Gastrocnemius medialis (tissue), 4 donors: ENCODE results near the gene ADAP1. TPM values are rescaled to one million over a fixed set of nuclear protein-coding genes. Genes with fewer than 3 reads are reported as not detected.

Experiments
- ATAC-seq, 2 donors: fragments of 150-250 bp; one replicate each; pipeline ENCODE4 v1.9.1; 2016
- DNase-seq, 2 donors: peaks; one replicate each; pipeline ENCODE4 v3.0.0-alpha.2; 2019
- H3K27ac ChIP-seq, 4 donors: fragments of 200-600 bp; sonication (generic); 1 replicate in 1 of 4; 2 replicates in 3 of 4; pipeline ENCODE4 v1.5.1; 2016 to 2018; ENCODE audit warnings: mild to moderate bottlenecking in 2 of 4, moderate library complexity in 1 of 4
- H3K27me3 ChIP-seq, 3 donors: fragments of 200-600 bp; sonication (generic) in 2 of 3; 1 replicate in 1 of 3; 2 replicates in 2 of 3; pipeline versions ENCODE4 v1.5.1 to v1.6.0; 2016 to 2019; ENCODE audit warnings: mild to moderate bottlenecking in 1 of 3, moderate library complexity in 1 of 3
- H3K36me3 ChIP-seq, 2 donors: fragments of 200-600 bp; sonication (generic) in 1 of 2; one replicate each; pipeline ENCODE4 v1.5.1; 2017 to 2018
- H3K4me1 ChIP-seq, 2 donors: fragments of 200-600 bp; sonication (generic) in 1 of 2; one replicate each; pipeline ENCODE4 v1.5.1; 2016 to 2017; ENCODE audit warnings: mild to moderate bottlenecking in 2 of 2
- H3K4me3 ChIP-seq, 4 donors: fragments of 200-600 bp; sonication (generic) in 3 of 4; 1 replicate in 1 of 4; 2 replicates in 3 of 4; pipeline ENCODE4 v1.5.1; 2016 to 2019; ENCODE audit warnings: mild to moderate bottlenecking in 2 of 4
- H3K9me3 ChIP-seq, 3 donors: fragments of 200-600 bp; sonication (generic) in 2 of 3; 1 replicate in 1 of 3; 2 replicates in 2 of 3; pipeline ENCODE4 v1.5.1; 2016 to 2019
- POLR2A ChIP-seq, 2 donors: fragments of 450-650 bp; IDR thresholded peaks; one replicate each; pipeline ENCODE4 v1.6.1; 2017; ENCODE audit warnings: antibody characterized with exemption in 2 of 2, mild to moderate bottlenecking in 2 of 2, moderate library complexity in 2 of 2
- in situ Hi-C, 4 donors: fragments of 200-750 bp; cut with MboI; loops; one replicate each; pipeline versions ENCODE4 v1.15.0 to v1.8.0; 2017; ENCODE audit warnings: low sequenced_read_pairs in 4 of 4
- intact Hi-C: fragments of 100-400 bp; cut with DNase I; formaldehyde crosslinking; loops from one replicate; pipeline ENCODE4 v1.15.1; 2023; ENCODE audit warnings: low total_unique reads
- total RNA-seq, 4 donors: library from RNA; depleted of rRNA; stranded (reverse); fragments of >200 nt; gene quantifications; one replicate each; pipeline versions ENCODE4 v1.1.0 to v1.2.3, GENCODE V29; 2016
- TF ChIP-seq, protein P1 (sequence below), 5 experiments: fragments of 450-650 bp in 3 of 5; fragments of 200-600 bp in 2 of 5; sonication (generic) in 2 of 5; IDR thresholded peaks in 4 of 5; conservative IDR thresholded peaks in 1 of 5; 1 replicate in 4 of 5; 2 replicates in 1 of 5; pipeline ENCODE4 v1.5.1; 2016 to 2019; ENCODE audit warnings: antibody characterized with exemption in 5 of 5, mild to moderate bottlenecking in 3 of 5, moderate library complexity in 3 of 5

ADAP1 gene
- total RNA-seq, 4 donors from 2014 or later, result 0.71 to 5.0 (median 1.1) TPM

DNA sequence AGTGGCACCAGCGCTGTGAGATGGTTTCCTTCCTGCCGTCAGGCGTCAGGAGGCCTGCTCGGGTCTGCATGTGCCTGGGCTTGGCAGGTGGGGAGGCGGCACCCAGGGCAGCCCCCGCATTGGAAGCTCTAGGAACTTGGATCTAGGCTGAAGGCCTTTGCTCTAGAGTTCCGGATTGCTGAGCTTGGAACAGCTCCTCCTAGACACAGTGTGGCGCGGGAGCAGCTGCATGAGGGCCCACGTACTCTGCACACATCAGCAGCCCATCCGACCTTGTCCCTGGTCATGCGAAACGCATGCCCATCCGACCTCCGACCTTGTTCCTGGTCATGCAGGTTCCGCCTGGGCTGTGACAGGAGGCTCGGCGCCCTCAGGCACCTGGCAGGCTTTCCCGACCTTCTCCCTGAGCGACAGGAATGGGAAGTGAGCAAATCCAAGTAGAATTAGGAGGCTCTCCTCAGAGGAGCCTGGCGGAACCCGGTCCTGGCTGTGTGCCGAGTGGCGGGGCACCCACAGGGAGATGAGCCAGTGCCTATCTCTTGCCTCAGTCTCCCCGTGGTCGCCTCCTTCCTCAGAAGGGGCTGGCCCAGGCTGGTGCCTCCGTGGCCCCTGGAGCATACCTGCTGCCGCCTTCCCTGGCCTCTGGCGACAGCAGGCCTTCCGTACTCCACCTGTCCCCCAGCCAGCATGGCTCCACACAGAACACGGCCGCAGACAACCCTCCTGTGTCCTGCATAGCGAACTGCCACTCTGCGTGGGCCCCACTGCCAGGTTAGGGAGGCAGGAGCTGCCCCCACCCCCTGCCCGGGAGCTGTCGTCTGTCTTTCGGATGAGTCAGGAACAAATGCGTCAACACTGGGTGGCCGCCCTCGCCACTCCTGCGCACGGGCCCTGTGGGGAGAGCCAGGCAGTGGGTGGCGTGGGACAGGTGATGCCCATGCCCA is 66.1 kb downstream of the ADAP1 start:
- Histone ChIP-seq H3K4me3 (no peak overlapping the region), H3K4me1 (peaks cover 33 to 37% of the 10 kb centered on the region in 2 donors), H3K27me3 (no peaks in the 10 kb centered on the region), H3K27ac (no peak overlapping the region), H3K9me3 (no peaks in the 10 kb centered on the region), H3K36me3 (peaks cover 0 to 49% of the 10 kb centered on the region in 2 donors)
- no peak for TF ChIP-seq POLR2A (IDR thresholded peaks at IDR 0.05)
- TF ChIP-seq, protein P1, sequence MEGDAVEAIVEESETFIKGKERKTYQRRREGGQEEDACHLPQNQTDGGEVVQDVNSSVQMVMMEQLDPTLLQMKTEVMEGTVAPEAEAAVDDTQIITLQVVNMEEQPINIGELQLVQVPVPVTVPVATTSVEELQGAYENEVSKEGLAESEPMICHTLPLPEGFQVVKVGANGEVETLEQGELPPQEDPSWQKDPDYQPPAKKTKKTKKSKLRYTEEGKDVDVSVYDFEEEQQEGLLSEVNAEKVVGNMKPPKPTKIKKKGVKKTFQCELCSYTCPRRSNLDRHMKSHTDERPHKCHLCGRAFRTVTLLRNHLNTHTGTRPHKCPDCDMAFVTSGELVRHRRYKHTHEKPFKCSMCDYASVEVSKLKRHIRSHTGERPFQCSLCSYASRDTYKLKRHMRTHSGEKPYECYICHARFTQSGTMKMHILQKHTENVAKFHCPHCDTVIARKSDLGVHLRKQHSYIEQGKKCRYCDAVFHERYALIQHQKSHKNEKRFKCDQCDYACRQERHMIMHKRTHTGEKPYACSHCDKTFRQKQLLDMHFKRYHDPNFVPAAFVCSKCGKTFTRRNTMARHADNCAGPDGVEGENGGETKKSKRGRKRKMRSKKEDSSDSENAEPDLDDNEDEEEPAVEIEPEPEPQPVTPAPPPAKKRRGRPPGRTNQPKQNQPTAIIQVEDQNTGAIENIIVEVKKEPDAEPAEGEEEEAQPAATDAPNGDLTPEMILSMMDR (IDR thresholded peaks at IDR 0.05 in 4 of 5, conservative IDR thresholded peaks at IDR 0.05 in 1 of 5), result no peak
- DNase-seq, result no peak
- no peak for ATAC-seq
- intact Hi-C loops, result no loop called here
- in situ Hi-C loops, result no loop called here

DNA sequence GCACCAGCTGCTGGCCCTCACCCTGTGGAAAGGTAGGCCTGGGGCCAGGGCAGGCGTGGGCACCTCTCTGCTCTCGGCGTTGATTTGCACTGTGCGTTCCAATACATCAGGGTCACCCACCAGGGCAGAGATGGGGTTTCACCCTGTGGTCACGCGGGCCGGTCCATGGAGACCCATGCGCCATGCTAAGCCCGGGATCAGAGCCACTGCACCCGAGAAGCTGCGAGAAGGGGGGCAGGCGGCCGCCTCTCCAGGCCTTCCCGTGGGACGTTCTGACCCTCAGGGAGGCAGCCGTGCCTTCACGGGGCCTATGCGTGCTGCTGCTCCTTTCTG is 67.0 kb downstream of the ADAP1 start:
- Histone ChIP-seq H3K27ac (peak overlapping the region in 1 of 4 donors; percentile 69), H3K4me3 (no peak overlapping the region), H3K9me3 (no peaks in the 10 kb centered on the region), H3K36me3 (peaks cover 0 to 42% of the 10 kb centered on the region in 2 donors), H3K4me1 (peaks cover 42 to 46% of the 10 kb centered on the region in 2 donors), H3K27me3 (no peaks in the 10 kb centered on the region)
- TF ChIP-seq POLR2A (IDR thresholded peaks at IDR 0.05), result no peak
- TF ChIP-seq, protein P1 (IDR thresholded peaks at IDR 0.05 in 4 of 5, conservative IDR thresholded peaks at IDR 0.05 in 1 of 5), result no peak
- intact Hi-C loops, result no loop called here
- in situ Hi-C loops, result no loop called here
- DNase-seq, result no peak
- no peak for ATAC-seq

DNA sequence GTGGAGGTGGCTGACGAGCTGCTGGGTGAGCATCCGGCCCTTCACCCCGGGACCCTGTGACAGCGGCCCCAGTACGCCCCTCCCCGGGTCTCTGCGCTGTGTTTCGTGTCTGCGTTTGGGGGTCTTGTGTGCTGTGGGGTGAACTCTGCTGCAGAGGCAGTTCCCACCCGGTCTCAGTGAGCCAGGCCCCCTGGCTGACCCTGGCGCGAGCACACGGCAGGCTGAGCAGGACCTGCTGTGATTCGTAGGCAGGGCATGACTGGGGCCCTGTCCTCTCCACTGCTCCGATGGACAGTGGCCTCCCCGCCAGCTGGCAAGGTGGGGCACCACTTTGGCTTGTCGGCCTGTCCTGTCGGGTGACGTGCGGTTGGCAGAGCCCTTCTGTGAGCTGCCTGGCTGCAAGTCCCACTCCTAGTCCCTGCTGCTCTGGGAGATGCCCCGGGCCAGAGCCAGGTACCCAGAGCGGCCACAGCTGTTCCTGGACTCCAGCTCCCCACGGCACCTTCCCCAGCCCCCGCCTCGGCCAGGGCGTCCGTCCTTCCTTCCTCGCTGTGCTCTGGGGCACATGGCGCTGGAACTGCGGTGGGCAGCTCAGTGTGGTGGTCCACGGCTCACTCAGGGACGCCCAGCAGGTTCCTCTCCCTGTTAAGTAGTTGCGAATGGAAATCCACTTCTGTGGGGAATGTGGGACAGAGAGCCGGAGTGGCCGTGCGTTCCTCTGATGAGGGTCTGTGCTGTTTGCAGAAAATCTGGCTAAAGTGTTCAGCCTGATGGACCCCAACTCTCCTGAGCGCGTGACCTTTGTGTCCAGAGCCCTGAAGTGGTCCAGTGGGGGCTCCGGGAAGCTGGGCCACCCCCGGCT is 67.6 kb downstream of the ADAP1 start:
- Histone ChIP-seq H3K4me1 (peaks cover 48 to 49% of the 10 kb centered on the region in 2 donors), H3K36me3 (peaks cover 0 to 36% of the 10 kb centered on the region in 2 donors)

DNA sequence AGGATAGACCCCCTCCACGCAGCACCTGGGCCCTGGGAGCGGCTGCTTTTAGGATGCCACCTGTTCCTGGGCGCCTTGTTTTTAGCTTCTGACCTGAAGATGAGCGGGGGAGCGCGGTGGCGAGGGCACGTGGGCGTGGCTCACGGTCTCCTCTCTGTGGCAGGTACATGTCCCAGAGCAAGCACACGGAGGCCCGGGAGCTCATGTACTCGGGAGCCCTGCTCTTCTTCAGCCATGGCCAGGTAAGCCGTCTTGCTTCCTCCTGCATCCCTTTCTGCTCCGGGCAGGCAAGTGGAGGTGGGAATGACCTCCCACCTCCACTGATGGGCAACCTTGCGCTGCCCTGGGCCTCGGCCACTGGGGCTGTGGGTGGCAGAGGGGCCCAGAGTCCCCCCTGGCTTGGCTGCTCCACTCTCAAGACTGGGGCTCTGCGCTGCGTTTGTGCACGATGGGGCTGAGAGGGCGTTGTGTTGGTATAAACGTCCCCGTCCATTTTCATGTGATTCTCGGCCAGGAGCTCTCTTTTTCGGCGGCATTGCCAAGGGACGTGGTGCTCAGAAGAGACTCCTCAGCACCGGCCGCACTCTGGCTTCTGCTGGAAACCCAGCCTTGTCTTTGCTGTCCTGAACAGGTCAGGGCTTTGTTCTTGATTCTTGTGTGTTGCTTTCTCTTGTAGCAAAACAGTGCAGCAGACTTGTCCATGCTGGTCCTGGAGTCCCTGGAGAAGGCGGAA is 68.4 kb downstream of the ADAP1 start:
- Histone ChIP-seq H3K36me3 (peaks cover 0 to 28% of the 10 kb centered on the region in 2 donors), H3K4me1 (peaks cover 55 to 56% of the 10 kb centered on the region in 2 donors), H3K4me3 (no peak overlapping the region), H3K27me3 (no peaks in the 10 kb centered on the region), H3K27ac (peak overlapping the region; percentile 47 to 72 (median 69)), H3K9me3 (no peaks in the 10 kb centered on the region)
- in situ Hi-C loops, result no loop called here
- DNase-seq, result no peak
- no peak for ATAC-seq
- TF ChIP-seq POLR2A (IDR thresholded peaks at IDR 0.05), result no peak
- TF ChIP-seq, protein P1 (IDR thresholded peaks at IDR 0.05 in 4 of 5, conservative IDR thresholded peaks at IDR 0.05 in 1 of 5), result no peak
- intact Hi-C loops, result no loop called here

More for the DNA sequence above, 67.6 kb downstream of the ADAP1 start:
- H3K4me3 ChIP-seq, result no peak overlapping the region
- TF ChIP-seq, protein P1 (IDR thresholded peaks at IDR 0.05 in 4 of 5, conservative IDR thresholded peaks at IDR 0.05 in 1 of 5), result no peak
- TF ChIP-seq POLR2A (IDR thresholded peaks at IDR 0.05), result no peak
- H3K27me3 ChIP-seq, result no peaks in the 10 kb centered on the region
- ATAC-seq (peak; percentile 60 to 71), DNase-seq (peak; percentile 73 to 88)
- H3K9me3 ChIP-seq, result no peaks in the 10 kb centered on the region
- in situ Hi-C loops, result no loop called here
- peak overlapping the region; percentile 47 to 72 (median 69) for H3K27ac ChIP-seq
- intact Hi-C loops, result no loop called here
